ENCODE measurements around the gene NECTIN2.

GRCh38 chr19:44816301-44816700 lies 29.8 kb upstream of the NECTIN2 start:
- TF ChIP-seq EP300 (IDR thresholded peaks at IDR 0.05), result no peak
- TF ChIP-seq POLR2AphosphoS5 (IDR thresholded peaks at IDR 0.05), result no peak

Data from suprapubic skin (tissue), 4 donors.